ENCODE measurements around the gene PPP4C. TPM values are rescaled to one million over a fixed set of nuclear protein-coding genes. Genes with fewer than 3 reads are reported as not detected.
A peak's percentile ranks its signal among the peaks of the same experiment; 100 is the strongest.

Gene PPP4C
- total RNA-seq, 3 donors from 2014 or later, result 47.7 to 55.1 (median 51.7) TPM

DNA sequence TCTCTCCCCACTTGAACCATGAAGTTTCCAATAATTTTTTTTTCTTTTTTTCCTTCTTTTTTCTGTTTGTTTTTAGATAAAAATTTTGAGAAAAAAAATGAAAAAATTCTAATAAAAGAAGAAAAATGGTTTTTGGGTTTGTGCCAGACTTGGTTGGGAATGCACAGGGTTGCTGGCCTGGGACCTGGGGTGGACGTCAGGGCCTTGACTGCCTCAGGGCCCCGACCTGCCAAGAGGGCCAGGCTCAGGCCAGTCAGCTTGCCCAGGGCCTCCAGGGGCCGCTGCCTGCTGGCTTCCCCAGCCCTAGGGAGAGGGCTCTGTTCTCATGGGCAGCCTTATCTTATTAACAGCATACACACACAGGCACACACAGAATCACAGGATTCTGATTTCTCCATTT is 9.5 kb downstream of the PPP4C start:
- H3K27me3 ChIP-seq, result no peaks in the 10 kb centered on the region
- DNase-seq (ENCODE audit: low spot score in 2 of 2), result no peak
- no peak overlapping the region for H3K4me3 ChIP-seq
- H3K36me3 ChIP-seq, result peaks cover 18% of the 10 kb centered on the region
- H3K4me1 ChIP-seq, result no peaks in the 10 kb centered on the region
- peak overlapping the region in 1 of 2 donors; percentile 62 for H3K27ac ChIP-seq
- intact Hi-C loops (cut with DNase I; ENCODE audit: low total_unique reads), result no loop called here
- no peak for TF ChIP-seq POLR2A (IDR thresholded peaks at IDR 0.05)
- TF ChIP-seq POLR2AphosphoS5 (IDR thresholded peaks at IDR 0.05), result no peak
- H3K9me3 ChIP-seq, result no peaks in the 10 kb centered on the region

DNA sequence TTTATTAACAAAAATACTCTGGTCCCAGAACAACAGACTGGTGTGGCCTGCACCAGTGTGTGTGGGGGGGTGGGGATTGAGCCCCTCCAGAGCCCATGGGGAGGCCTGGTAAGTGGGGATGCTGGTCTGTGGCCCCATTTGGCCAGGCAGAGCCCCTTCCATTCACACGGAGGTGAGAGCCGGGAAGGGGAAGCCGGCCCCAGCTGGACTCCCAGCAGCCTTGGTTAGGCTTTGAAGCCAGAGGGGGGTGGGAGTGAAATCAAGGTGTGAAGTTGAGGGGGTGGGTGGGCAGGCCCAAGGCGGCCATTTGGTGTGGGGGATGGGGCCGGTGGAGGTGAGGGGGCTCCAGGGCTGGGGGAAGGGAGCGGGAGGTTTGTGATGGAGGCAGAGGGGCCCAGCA is 10.0 kb downstream of the PPP4C start:
- peak overlapping the region in 1 of 2 donors; percentile 62 for H3K27ac ChIP-seq
- DNase-seq (ENCODE audit: low spot score in 2 of 2), result no peak
- H3K4me3 ChIP-seq, result no peak overlapping the region
- intact Hi-C loops (cut with DNase I; ENCODE audit: low total_unique reads), result no loop called here
- H3K9me3 ChIP-seq, result no peaks in the 10 kb centered on the region
- peaks cover 16% of the 10 kb centered on the region for H3K36me3 ChIP-seq
- no peaks in the 10 kb centered on the region for H3K27me3 ChIP-seq
- TF ChIP-seq, protein P1, sequence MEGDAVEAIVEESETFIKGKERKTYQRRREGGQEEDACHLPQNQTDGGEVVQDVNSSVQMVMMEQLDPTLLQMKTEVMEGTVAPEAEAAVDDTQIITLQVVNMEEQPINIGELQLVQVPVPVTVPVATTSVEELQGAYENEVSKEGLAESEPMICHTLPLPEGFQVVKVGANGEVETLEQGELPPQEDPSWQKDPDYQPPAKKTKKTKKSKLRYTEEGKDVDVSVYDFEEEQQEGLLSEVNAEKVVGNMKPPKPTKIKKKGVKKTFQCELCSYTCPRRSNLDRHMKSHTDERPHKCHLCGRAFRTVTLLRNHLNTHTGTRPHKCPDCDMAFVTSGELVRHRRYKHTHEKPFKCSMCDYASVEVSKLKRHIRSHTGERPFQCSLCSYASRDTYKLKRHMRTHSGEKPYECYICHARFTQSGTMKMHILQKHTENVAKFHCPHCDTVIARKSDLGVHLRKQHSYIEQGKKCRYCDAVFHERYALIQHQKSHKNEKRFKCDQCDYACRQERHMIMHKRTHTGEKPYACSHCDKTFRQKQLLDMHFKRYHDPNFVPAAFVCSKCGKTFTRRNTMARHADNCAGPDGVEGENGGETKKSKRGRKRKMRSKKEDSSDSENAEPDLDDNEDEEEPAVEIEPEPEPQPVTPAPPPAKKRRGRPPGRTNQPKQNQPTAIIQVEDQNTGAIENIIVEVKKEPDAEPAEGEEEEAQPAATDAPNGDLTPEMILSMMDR (IDR thresholded peaks at IDR 0.05), result no peak
- no peak for TF ChIP-seq POLR2AphosphoS5 (IDR thresholded peaks at IDR 0.05)
- TF ChIP-seq POLR2A (IDR thresholded peaks at IDR 0.05), result no peak
- H3K4me1 ChIP-seq, result no peaks in the 10 kb centered on the region

DNA sequence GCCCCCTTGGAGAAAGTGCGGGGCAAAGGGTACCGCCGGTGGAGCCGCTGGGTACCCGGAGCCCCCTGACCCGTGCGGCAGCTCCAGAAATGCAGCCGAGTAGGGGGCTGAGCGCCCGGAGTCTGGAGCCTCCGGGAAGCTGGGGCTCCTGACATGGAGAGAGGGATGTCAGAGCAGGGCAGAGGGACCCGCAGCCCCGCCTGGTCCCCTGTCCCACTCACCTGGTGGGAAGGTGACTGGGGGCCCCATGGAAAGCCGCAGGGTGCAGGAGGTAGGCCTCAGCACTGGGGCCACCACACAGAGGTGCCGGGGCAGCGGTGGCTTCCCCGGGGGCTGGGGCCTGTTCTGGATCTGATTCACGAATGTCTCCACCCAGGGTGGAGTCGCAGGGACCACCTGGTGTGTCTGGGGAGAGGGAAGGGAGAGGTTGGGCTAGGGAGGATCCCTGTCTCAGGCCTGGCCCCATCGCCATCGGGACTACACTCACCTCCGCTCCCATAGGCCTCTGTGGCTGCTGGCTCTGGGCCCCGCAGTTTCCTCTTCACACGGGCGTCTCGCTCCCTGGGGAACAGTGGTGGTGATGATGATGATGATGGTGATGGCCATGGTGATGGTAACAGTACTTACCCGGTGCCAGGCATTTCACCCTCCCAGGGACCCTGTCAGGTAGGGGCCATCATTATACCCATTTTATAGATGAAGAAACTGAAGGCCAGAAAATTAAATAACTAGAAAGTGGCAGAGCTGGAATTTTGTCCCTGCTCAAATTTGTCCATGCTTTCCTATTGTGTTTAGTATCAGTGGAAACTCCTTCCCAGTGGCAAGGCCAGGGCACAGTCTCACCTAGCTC is 10.7 kb downstream of the PPP4C start:
- DNase-seq (ENCODE audit: low spot score in 2 of 2), result no peak
- Histone ChIP-seq H3K4me3 (no peak overlapping the region), H3K36me3 (peaks cover 11% of the 10 kb centered on the region), H3K27ac (no peak overlapping the region), H3K9me3 (no peaks in the 10 kb centered on the region), H3K4me1 (peaks cover 0 to 5% of the 10 kb centered on the region in 2 donors), H3K27me3 (no peaks in the 10 kb centered on the region)
- intact Hi-C loops (cut with DNase I; ENCODE audit: low total_unique reads), result no loop called here
- TF ChIP-seq POLR2AphosphoS5 (IDR thresholded peaks at IDR 0.05) (no peak), POLR2A (IDR thresholded peaks at IDR 0.05) (no peak)
- TF ChIP-seq, protein P1 (IDR thresholded peaks at IDR 0.05), result no peak

DNA sequence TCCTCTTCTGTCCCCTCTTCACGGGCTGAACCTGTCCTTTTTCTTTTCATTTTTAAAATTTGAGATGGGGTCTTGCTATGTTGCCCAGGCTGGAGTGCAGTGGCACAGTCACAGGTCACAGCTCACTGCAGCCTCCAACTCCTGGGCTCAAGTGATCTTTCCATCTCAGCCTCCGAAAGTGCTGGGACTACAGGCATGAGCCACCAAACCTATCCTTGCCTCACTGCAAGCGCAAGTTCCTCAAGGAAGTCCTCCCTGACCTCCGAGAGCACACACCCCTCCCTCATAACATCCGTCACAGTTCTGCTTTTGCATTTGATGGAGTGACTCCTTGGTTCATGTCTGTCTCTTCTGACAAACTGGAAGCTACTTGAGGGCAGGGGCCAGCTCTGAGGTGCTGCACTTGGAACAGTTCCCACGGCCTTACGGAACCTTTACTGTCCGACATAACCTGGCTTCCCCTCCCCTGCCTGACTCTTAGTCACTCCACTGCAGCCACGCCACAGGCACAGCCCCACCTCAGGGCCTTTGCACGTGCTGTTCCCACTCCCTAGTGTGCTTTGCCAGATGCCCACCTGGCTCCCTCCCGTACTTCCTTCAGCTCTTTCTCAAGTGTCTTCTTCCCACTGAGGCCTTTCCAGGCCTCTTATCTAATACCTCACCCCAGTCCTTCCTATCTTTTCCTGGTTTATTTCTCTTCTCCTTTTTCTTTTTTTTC is 11.5 kb downstream of the PPP4C start:
- no peak overlapping the region for H3K27ac ChIP-seq
- intact Hi-C loops (cut with DNase I; ENCODE audit: low total_unique reads), result no loop called here
- peaks cover 3 to 5% of the 10 kb centered on the region in 2 donors for H3K4me1 ChIP-seq

DNA sequence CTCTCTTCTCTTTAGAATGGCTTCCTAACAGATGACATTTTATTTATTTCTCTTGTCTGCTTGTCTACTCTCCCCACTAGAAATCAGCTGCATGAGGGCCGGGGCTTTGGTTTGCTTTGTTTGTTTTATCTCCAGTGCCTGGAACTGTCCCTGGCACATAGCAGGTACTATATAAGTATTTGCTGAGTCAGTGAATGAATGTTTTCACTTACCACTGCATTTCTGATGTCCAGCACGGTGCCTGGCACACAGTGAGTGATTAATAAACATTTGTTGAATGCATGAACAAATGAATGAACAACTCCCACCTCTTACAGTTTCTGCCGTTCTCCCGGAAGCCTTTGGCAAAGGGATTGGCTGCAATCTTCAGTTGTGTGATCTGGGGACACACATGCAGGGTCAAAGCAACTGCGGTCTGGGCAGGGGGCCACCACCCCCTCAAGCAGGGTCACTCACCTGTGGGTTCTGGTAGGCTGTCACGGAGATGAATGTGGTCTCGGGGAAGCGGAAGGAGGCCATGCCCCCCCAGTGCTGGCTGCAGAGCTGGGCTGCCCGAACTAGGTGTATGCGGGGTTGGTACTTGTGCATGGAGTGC is 12.5 kb downstream of the PPP4C start:
- H3K9me3 ChIP-seq, result no peaks in the 10 kb centered on the region
- H3K27me3 ChIP-seq, result no peaks in the 10 kb centered on the region
- intact Hi-C loops (cut with DNase I; ENCODE audit: low total_unique reads), result no loop called here
- DNase-seq (ENCODE audit: low spot score in 2 of 2), result no peak
- peaks cover 5 to 9% of the 10 kb centered on the region in 2 donors for H3K4me1 ChIP-seq
- TF ChIP-seq POLR2AphosphoS5 (IDR thresholded peaks at IDR 0.05), result no peak
- H3K4me3 ChIP-seq, result no peak overlapping the region
- no peak overlapping the region for H3K27ac ChIP-seq
- peaks cover 3% of the 10 kb centered on the region for H3K36me3 ChIP-seq

More for the DNA sequence above, 11.5 kb downstream of the PPP4C start:
- Histone ChIP-seq H3K36me3 (peaks cover 11% of the 10 kb centered on the region), H3K4me3 (no peak overlapping the region), H3K9me3 (no peaks in the 10 kb centered on the region), H3K27me3 (no peaks in the 10 kb centered on the region)
- TF ChIP-seq, protein P1 (IDR thresholded peaks at IDR 0.05), result no peak
- TF ChIP-seq POLR2A (IDR thresholded peaks at IDR 0.05) (no peak), POLR2AphosphoS5 (IDR thresholded peaks at IDR 0.05) (no peak)
- DNase-seq (ENCODE audit: low spot score in 2 of 2), result no peak
